ENCODE measurements around the gene PEX16. TPM values are rescaled to one million over a fixed set of nuclear protein-coding genes. Genes with fewer than 3 reads are reported as not detected.

PEX16 gene
- total RNA-seq = 10 to 100 TPM; 28.5 to 41.2 (median 29.5) TPM

- Histone ChIP-seq H3K4me1 (peaks cover 27 to 43% of the 10 kb centered on the region in 2 donors), H3K27me3 (no peaks in the 10 kb centered on the region), H3K27ac (peak within 1 kb of the TSS; percentile 46 to 80 (median 71)), H3K9me3 (no peaks in the 10 kb centered on the region), H3K36me3 (peaks cover 15 to 19% of the 10 kb centered on the region in 2 donors), H3K4me3 (replicated peaks in 1 of 3) (peak within 1 kb of the TSS; percentile 43 to 76 (median 73))
- peak; percentile 98 to 99 for DNase-seq
- TF ChIP-seq POLR2A (IDR thresholded peaks at IDR 0.05) = peak; percentile 20 to 79
- TF ChIP-seq, protein P1, sequence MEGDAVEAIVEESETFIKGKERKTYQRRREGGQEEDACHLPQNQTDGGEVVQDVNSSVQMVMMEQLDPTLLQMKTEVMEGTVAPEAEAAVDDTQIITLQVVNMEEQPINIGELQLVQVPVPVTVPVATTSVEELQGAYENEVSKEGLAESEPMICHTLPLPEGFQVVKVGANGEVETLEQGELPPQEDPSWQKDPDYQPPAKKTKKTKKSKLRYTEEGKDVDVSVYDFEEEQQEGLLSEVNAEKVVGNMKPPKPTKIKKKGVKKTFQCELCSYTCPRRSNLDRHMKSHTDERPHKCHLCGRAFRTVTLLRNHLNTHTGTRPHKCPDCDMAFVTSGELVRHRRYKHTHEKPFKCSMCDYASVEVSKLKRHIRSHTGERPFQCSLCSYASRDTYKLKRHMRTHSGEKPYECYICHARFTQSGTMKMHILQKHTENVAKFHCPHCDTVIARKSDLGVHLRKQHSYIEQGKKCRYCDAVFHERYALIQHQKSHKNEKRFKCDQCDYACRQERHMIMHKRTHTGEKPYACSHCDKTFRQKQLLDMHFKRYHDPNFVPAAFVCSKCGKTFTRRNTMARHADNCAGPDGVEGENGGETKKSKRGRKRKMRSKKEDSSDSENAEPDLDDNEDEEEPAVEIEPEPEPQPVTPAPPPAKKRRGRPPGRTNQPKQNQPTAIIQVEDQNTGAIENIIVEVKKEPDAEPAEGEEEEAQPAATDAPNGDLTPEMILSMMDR (IDR thresholded peaks at IDR 0.05) = no peak
- intact Hi-C loops (cut with DNase I) = loop anchor here (10.0 kb wide), 1 partner anchor 113 kb away; the partner anchor contains the start of gene SLC35C1
- 0 to 1% methylated on average over 34 to 39 of the region's 45 CpGs for WGBS, 2 donors
Measured at GRCh38 chr11:45917623-45918330, at the start of gene PEX16. Gene PEX16 (minus strand): TSS chr11:45917877. CDS start chr11:45917811, 66 bp downstream.

DNA sequence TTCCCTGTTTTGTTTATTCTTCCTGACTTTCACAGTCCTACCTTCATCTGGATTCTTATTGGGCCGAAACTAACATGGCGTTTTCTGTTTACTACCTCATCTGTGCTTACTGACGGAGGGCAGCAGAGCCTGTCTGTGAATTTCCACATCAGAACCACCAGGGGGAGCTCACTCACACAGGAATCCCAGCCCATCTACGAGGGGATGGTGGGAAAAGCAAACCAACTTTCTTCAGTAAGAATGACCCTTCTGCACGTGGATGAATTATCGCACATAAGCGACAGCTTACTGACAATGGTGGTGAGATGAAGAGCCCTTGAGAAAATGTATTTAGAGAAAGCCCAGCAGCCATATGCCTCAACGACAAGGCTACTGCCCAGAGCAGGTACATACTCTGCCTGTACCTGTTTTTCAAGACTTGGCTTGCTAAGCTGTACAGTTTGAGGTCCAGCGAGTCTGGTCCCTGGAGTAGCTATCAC is 47.3 kb upstream of the PEX16 start:
- TF ChIP-seq, protein P1 (IDR thresholded peaks at IDR 0.05) = peak; percentile 72 to 94 (median 82)
- TF ChIP-seq POLR2A (IDR thresholded peaks at IDR 0.05) = no peak
- peaks cover under 1 to 5% of the 10 kb centered on the region in 2 donors for H3K36me3 ChIP-seq
- 18 to 21% methylated on average over 9 of the region's 9 CpGs for WGBS, 2 donors
- H3K4me1 ChIP-seq = no peaks in the 10 kb centered on the region
- H3K4me3 ChIP-seq (replicated peaks in 1 of 3) = no peak overlapping the region
- DNase-seq = peak; percentile 57 to 64
- peak overlapping the region; percentile 10 to 34 (median 13) for H3K27ac ChIP-seq
- intact Hi-C loops (cut with DNase I) = loop anchor here (10.0 kb wide), 1 partner anchor 160 kb away; the partner anchor contains the start of gene PHF21A
- H3K9me3 ChIP-seq = no peaks in the 10 kb centered on the region
- H3K27me3 ChIP-seq = no peaks in the 10 kb centered on the region

DNA sequence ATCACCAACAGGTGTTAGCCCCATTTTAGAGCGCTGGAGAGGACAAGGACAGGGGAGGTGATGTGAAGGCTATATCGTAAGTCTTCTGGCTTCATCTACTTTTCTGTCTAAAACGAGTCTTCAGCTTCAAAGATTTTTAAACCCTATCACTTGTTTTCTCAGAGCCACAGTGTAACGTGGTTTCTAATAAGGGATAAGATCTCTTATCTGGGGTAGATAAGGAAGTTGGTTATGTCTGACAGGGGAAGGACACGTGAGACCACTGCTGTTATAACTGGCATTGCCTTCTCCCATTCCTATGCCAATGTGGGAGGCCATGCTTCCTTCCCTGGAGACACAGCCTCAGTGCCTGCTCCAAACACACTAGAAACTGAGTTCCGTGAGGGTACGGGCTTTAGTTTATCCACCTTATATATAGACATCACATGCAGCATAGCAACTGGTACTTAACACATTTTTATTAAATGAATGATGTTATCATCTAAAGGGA is 44.1 kb upstream of the PEX16 start:
- DNase-seq = no peak
- H3K27me3 ChIP-seq = no peaks in the 10 kb centered on the region
- TF ChIP-seq, protein P1 (IDR thresholded peaks at IDR 0.05) = no peak
- TF ChIP-seq POLR2A (IDR thresholded peaks at IDR 0.05) = no peak
- WGBS, 2 donors = 93% methylated on average over 7 of the region's 7 CpGs
- no peak overlapping the region for H3K27ac ChIP-seq
- no peak overlapping the region for H3K4me3 ChIP-seq (replicated peaks in 1 of 3)
- H3K9me3 ChIP-seq = no peaks in the 10 kb centered on the region
- H3K36me3 ChIP-seq = peaks cover 0 to 3% of the 10 kb centered on the region in 2 donors
- intact Hi-C loops (cut with DNase I) = loop anchor here (10.0 kb wide), 1 partner anchor 163 kb away; the partner anchor contains the start of gene PHF21A
- no peaks in the 10 kb centered on the region for H3K4me1 ChIP-seq

DNA sequence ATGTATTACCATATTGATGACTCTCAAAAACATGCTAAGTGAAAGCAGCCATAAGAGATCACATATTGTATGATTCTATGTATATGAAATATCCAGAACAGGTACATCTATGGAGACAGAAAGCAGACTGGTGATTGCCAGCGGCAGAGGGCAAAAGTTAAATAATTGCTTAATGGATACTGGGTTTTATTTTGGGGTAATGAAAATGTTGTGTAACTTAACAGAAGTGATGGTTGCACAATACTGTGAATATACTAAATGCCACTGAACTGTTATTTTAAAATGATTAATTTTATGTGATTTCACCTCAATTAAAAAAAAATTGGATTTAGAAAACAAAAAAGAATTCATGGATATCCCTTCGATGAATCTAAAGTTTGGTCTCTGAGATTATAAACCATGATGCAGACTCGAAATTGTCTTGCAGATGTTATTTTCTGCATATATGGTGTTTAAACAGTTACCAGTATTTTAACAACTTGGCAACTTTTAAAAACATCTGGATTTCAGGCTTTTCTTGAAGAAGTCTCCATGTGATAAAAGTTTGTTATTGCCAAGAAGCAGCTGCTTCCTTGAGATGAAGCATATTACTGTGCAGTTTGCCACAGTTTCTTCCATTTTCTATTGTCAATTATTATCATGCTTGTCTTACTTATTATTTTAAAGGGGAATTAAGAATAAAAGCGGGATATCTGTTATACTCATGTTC is 42.9 kb upstream of the PEX16 start:
- Histone ChIP-seq H3K27ac (no peak overlapping the region), H3K9me3 (no peaks in the 10 kb centered on the region), H3K36me3 (peaks cover 0 to 3% of the 10 kb centered on the region in 2 donors), H3K4me1 (no peaks in the 10 kb centered on the region), H3K4me3 (replicated peaks in 1 of 3) (no peak overlapping the region), H3K27me3 (no peaks in the 10 kb centered on the region)
- TF ChIP-seq, protein P1 (IDR thresholded peaks at IDR 0.05) = no peak
- TF ChIP-seq POLR2A (IDR thresholded peaks at IDR 0.05) = no peak
- intact Hi-C loops (cut with DNase I) = loop anchor here (10.0 kb wide), 1 partner anchor 164 kb away; the partner anchor contains the start of gene PHF21A
- 89 to 92% methylated on average over 4 of the region's 4 CpGs for WGBS, 2 donors
- DNase-seq = no peak
